Activated CD4-positive, alpha-beta T cell treated with anti-CD3 and anti-CD28 coated beads for 36 hours (primary cell): Measurements from ENCODE around the gene DYSF. TPM values are rescaled to one million over a fixed set of nuclear protein-coding genes. Genes with fewer than 3 reads are reported as not detected.

Experiments used
- ATAC-seq: fragments of 200-7000 bp; cut with Tn5 transposase; one replicate; pipeline ENCODE4 v1.10.0; 2021; ENCODE audit warnings: mild to moderate bottlenecking, moderate library complexity
- CTCF ChIA-PET: fragments of 350-600 bp; sonication (Branson Sonifier 250); formaldehyde crosslinking; loops from one replicate; lab custom pipeline; 2021; ENCODE audit warnings: antibody characterized with exemption; lab: Charles Lee
- POLR2A ChIA-PET: fragments of 350-600 bp; sonication (Branson Sonifier 250); formaldehyde crosslinking; loops from one replicate; lab custom pipeline; 2021; ENCODE audit warnings: antibody characterized with exemption, inconsistent platforms; lab: Charles Lee
- DNase-seq: peaks from one replicate; pipeline ENCODE4 v3.0.0-alpha.2; 2020
- H3K27ac Mint-ChIP-seq: one replicate; pipeline ENCODE4 v1.8.0; 2021; ENCODE audit warnings: mixed read lengths
- H3K27me3 Mint-ChIP-seq: one replicate; pipeline ENCODE4 v1.8.0; 2021; ENCODE audit warnings: mixed read lengths
- H3K36me3 Mint-ChIP-seq: one replicate; pipeline ENCODE4 v1.8.0; 2021; ENCODE audit warnings: low read depth, mixed read lengths
- H3K4me1 Mint-ChIP-seq: one replicate; pipeline ENCODE4 v1.8.0; 2021; ENCODE audit warnings: mixed read lengths
- H3K4me3 Mint-ChIP-seq: one replicate; pipeline ENCODE4 v1.8.0; 2021; ENCODE audit warnings: mild to moderate bottlenecking, moderate library complexity, mixed read lengths
- H3K9me3 Mint-ChIP-seq: one replicate; pipeline ENCODE4 v1.8.0; 2021; ENCODE audit warnings: low read depth, mixed read lengths
- intact Hi-C, 2 experiments: fragments of 100-400 bp; cut with DNase I in 1 of 2; cut with micrococcal nuclease in 1 of 2; formaldehyde crosslinking; loops; one replicate each; pipeline versions ENCODE4 v1.14.2 to v1.15.1; 2022 to 2024; cut with DNase I, micrococcal nuclease
- total RNA-seq, 2 experiments: library from RNA; stranded (reverse); gene quantifications; one replicate each; pipeline ENCODE4 v1.2.3, GENCODE V29; 2021

DYSF gene
- total RNA-seq, 2 experiments from 2014 or later, result 0.02 TPM; not detected in 1

DNA sequence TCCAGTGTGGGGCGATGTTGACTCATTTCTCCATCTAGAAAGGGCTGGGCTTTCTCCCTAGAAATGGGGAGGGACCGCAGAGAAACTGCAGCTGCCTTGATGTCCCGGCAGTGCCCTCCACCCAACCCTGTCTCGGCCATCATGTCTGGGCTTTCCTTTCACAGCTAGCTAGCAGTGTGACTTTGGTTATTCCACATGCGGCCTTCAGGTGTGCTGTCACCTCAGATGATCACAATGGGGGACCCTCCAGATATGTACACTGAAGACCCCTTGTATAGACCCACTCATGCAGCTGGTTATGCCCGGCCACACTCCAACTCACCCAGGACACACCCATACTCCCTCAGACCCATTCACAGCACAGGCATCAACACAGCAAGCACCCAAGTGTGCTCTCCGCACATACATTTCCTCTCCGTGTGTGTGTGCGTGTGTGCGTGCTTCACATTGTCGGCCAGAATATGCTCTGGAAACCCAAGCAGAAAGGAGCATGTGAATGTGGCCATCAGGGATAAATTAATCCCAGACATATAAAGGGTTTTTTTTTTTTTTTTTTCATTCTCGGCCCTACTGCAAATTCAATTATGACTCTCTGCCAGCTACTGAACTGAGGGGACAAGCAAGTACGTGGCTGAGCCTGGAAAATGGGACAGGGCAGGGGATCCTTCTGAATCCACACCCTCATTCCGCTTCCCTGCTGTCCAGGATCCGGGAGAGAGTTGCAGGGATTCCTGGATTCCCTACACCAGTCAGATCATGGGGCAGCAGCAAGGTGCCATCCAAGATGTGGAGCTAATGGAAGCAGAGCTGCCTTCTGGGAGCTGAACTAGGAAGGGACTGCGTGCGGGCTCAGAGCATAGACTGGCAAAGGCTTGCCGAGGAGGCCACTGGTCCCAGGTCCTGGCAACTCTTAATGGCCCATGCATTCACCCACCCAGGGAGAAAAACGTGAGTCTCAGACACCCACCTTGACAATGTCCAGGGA, 240.2 kb downstream of the DYSF start:
- Mint-ChIP-seq H3K4me1 (no peaks in the 10 kb centered on the region), H3K9me3 (no peaks in the 10 kb centered on the region), H3K4me3 (no peak overlapping the region), H3K36me3 (no peaks in the 10 kb centered on the region), H3K27me3 (no peaks in the 10 kb centered on the region), H3K27ac (no peak overlapping the region)
- DNase-seq (no peak), ATAC-seq (no peak)
- intact Hi-C loops, result no loop called here
- CTCF ChIA-PET, result no interaction called here
- POLR2A ChIA-PET, result no interaction called here

DNA sequence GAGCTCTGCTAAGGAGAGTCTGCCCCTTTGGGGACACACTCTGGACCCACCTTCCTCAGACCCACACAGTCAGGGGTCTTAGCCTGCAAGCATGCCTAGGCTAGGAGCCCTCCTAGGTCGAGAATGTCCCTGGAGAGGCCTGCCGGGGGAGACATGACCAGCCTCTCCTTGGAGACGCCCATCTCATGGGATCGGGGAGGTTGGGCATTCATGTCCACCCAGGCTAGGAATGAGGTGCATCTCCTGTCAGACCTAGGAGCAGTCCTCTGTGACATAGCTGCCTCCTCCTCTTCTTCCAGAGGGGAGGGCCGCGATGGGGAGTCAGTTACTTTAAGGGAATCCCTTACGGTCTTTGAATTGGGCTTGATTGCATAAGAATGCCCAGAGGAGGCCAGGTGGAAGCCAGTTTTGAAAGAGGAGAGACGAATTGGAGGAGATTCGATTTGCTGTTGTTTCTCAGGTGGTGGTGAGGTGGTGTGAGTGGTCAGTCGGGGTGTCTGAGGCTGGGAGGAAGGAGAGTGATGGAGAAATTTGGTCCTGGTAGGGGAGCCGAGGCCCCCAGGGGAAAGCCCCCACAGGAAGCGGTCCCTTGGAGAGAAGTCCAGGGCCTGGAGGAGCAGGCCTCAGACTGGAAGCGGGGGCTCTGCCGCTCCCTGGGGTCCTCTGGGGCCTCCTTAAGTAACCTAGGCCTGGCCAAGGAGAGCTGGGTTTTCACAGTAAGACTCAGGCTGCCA, 241.3 kb downstream of the DYSF start:
- H3K27me3 Mint-ChIP-seq, result no peaks in the 10 kb centered on the region
- ChIA-PET POLR2A (no interaction called here), CTCF (no interaction called here)
- H3K9me3 Mint-ChIP-seq, result no peaks in the 10 kb centered on the region
- H3K4me3 Mint-ChIP-seq, result no peak overlapping the region
- ATAC-seq (no peak), DNase-seq (no peak)
- H3K27ac Mint-ChIP-seq, result no peak overlapping the region
- H3K36me3 Mint-ChIP-seq, result no peaks in the 10 kb centered on the region
- no peaks in the 10 kb centered on the region for H3K4me1 Mint-ChIP-seq
- intact Hi-C loops, result no loop called here

DNA sequence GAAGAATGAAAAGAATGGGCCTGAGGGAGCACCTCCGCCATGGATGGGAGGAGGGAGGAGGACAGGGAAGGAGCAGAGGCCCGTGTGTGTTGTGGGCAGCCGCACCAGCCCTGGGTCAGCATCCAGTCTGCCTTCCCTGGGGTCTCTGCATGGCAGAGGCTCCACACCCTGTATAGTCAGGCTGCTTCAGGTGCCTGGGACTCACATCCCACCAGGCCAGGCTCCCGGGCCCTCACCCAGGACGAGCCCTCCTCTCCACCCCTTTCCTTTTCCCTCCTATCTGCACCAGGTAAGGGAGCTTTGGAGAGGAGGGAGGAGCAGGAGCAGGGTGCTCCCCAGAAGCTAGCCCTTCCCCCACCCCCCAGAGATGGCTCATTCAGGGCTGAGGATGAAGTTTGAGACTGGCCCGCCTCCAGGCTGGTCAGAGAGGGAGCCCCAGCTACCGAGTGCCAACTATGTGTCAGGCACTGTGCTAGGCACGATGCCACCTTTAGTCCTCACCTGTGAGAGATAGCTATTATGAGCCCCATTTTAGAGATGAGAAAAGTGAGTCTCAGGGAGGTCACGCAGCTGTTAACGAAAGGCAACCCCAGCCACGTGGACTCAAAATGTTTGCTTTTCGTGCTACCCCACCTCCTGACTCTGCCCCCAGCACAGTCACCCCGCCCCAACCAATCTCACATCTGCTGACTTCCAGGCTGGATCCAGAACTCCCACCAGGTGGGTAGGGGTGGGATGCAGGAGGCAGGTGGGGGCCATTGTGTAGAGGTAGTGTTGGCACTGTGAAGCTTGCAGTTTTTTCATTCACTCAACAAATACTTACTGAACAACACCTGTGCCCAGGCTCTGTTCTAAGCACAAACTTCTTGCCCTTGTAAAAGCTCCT, 242.1 kb downstream of the DYSF start:
- no peaks in the 10 kb centered on the region for H3K4me1 Mint-ChIP-seq
- ChIA-PET POLR2A (no interaction called here), CTCF (no interaction called here)
- H3K4me3 Mint-ChIP-seq, result no peak overlapping the region
- no peaks in the 10 kb centered on the region for H3K27me3 Mint-ChIP-seq
- ATAC-seq, result no peak
- DNase-seq, result no peak
- no peaks in the 10 kb centered on the region for H3K36me3 Mint-ChIP-seq
- H3K9me3 Mint-ChIP-seq, result no peaks in the 10 kb centered on the region
- H3K27ac Mint-ChIP-seq, result no peak overlapping the region
- intact Hi-C loops, result no loop called here

DNA sequence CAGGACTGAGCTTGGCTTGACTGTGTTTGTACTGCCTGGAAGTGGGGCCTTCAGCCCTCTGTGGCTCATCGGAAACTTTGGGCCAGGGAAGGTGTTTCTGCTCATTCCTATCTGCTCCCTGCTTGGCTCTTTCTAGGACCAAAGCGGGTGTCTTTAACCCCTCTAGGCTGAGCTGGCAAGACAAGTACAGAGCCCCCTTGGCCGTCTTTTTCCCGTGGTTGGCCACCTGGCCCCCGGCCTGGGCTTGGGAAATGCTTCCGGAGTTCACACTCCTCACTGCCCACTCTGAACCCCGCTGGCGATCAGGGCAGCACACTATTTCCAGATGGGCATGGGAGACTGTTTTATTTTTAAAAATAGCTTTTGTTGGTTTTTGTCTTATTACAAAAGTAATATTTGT, 243.0 kb downstream of the DYSF start:
- Mint-ChIP-seq H3K36me3 (no peaks in the 10 kb centered on the region), H3K4me3 (no peak overlapping the region), H3K9me3 (no peaks in the 10 kb centered on the region), H3K27me3 (no peaks in the 10 kb centered on the region), H3K27ac (no peak overlapping the region), H3K4me1 (no peaks in the 10 kb centered on the region)
- no peak for DNase-seq
- ChIA-PET POLR2A (no interaction called here), CTCF (no interaction called here)
- no peak for ATAC-seq
- intact Hi-C loops, result no loop called here

DNA sequence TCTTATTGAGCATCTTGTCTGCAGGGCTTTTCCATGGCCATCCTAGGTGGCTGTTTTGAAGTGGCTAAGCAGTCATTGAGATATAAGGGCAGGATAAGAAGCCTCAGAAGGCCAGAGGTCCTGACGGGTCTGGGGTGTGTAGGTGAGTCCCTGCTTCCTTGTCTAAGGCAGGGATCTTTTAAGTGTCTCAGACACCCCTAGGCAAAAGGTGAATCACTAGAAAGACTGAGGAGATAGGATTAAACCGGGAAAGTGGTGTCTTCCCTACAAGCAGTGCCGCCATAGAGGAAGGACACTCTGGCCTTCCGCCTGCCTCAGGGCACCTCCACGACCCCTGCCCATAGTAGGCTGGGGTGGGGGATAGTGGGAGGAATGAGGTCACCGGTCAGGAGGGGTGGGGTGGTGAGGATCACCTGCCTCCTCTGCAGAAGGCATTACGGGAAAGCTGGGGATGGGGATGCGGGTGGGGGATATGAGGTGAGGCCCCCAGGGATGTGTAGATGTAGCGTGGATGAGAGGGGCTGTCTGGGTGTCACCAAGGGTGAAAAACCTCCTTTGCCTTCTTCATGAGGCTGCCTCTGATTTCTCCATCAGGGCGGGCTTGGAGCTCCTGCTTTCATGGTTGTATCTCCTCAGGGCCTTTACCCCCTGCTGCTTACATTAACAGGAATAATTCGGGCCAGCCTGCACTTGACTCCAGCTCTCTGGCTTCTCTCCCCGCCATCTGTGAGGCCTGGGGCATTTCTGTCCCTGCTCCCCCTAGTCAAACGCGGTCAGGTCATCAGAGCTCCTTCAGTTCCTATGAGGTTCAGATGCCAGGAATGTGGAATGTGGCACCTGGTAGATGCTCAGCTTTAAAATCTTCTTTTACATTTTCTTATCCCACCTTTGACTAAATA, 244.0 kb downstream of the DYSF start:
- DNase-seq (no peak), ATAC-seq (no peak)
- Mint-ChIP-seq H3K9me3 (no peaks in the 10 kb centered on the region), H3K4me3 (no peak overlapping the region), H3K27me3 (no peaks in the 10 kb centered on the region), H3K4me1 (no peaks in the 10 kb centered on the region), H3K27ac (no peak overlapping the region), H3K36me3 (no peaks in the 10 kb centered on the region)
- intact Hi-C loops, result no loop called here
- ChIA-PET CTCF (no interaction called here), POLR2A (no interaction called here)

DNA sequence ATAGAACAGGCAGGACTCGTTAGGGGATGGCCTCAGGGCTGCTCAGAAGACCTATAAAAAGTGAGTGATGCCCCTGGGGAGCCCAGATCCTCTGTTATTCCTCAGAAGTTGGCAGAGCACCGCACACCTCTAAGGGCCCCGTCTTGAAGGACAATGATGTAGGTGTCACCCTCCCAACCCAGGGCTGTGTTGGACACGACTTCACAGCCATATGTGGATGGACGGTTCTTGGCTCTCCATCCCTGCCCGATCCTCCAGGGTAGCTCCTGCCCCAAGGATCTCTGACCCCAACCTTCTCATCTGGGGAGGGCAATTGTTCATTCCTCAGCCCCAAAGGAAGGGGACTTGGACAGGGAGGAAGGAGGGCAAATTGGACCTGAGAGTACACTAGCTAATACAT, 246.1 kb downstream of the DYSF start:
- no peaks in the 10 kb centered on the region for H3K36me3 Mint-ChIP-seq
- DNase-seq (no peak), ATAC-seq (no peak)
- no peaks in the 10 kb centered on the region for H3K4me1 Mint-ChIP-seq
- H3K27me3 Mint-ChIP-seq, result no peaks in the 10 kb centered on the region
- intact Hi-C loops, result no loop called here
- POLR2A ChIA-PET, result no interaction called here
- no peaks in the 10 kb centered on the region for H3K9me3 Mint-ChIP-seq
- CTCF ChIA-PET, result interaction anchor here (1.3 kb wide), 1 partner anchor 10 kb away, joined by 3 read pairs; no protein-coding TSS in a partner anchor
- no peak overlapping the region for H3K4me3 Mint-ChIP-seq
- no peak overlapping the region for H3K27ac Mint-ChIP-seq

DNA sequence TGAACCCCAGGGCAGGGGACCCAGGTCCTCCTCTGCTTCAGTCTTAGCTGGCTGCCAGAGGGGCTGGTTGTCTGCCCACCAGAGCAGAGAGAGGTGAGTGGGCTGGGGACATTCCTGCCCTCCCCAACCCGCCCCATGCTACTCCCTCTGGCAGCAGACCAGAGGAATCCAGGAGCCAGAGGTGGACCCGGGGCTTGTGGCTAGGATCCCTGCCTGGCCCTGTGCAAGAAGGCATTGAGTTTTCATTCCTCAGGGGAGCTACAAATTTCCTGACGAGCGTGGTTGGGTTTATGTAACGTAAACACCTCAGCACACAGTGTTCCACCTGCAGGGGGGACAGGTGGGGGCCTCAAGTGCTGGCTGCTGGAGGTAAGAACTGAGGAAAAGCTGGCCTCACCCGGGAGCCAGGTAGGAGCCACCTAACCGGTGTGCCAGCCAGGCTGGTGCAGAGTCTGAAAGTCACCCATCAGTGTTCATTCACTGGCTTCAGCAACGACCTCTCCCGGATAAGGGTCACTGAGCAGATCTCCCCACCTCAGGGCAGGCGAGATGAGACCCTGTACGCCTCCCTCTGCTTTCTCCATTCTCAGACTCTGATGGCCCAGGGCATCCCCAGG, 246.8 kb downstream of the DYSF start:
- DNase-seq, result no peak
- no peaks in the 10 kb centered on the region for H3K27me3 Mint-ChIP-seq
- no peaks in the 10 kb centered on the region for H3K4me1 Mint-ChIP-seq
- H3K36me3 Mint-ChIP-seq, result no peaks in the 10 kb centered on the region
- no peaks in the 10 kb centered on the region for H3K9me3 Mint-ChIP-seq
- intact Hi-C loops, result no loop called here
- POLR2A ChIA-PET, result no interaction called here
- CTCF ChIA-PET, result interaction anchor here (0.5 kb wide), 1 partner anchor 487 kb away, joined by 4 read pairs; no protein-coding TSS in a partner anchor
- ATAC-seq, result no peak
- no peak overlapping the region for H3K4me3 Mint-ChIP-seq
- no peak overlapping the region for H3K27ac Mint-ChIP-seq

DNA sequence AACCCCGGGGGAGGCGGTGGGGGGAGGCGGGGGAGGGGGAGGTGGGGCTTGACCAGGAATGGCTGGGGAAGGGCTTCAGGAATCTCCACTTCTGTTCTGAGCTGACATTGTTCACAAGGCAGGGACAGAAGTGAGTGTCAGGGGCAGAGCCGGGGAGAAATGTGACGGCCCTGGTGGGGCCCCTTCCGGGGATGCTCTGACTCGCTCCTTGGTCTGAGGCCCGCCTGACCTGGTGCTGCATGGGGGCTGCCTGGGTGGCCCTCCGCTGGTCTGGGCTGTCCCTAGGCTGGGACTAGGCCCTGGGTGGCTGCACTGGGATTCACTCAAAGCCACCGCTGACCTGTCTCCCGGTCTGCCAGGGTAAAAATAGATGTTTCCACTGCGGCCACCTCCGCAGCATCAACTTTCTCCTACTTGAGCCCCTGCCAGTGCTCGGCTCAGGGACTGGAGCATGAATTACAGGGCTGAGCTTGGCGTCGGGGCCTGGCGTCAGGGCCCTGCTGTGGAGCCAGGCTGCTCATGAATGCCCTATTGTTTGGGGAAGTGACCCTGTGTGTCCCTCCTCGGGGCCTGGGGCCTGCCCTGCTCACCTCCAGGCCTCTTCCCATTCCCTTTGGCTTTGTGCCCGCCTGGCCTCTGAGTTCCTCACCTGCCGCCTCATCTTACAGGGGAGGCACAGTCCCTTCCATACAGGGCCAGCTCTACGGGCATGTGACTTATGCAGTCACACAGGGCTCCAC, 247.5 kb downstream of the DYSF start:
- DNase-seq (no peak), ATAC-seq (no peak)
- Mint-ChIP-seq H3K36me3 (no peaks in the 10 kb centered on the region), H3K27ac (no peak overlapping the region), H3K4me3 (no peak overlapping the region), H3K27me3 (peaks cover 2% of the 10 kb centered on the region), H3K4me1 (no peaks in the 10 kb centered on the region), H3K9me3 (no peaks in the 10 kb centered on the region)
- intact Hi-C loops, result no loop called here
- ChIA-PET CTCF (no interaction called here), POLR2A (no interaction called here)

DNA sequence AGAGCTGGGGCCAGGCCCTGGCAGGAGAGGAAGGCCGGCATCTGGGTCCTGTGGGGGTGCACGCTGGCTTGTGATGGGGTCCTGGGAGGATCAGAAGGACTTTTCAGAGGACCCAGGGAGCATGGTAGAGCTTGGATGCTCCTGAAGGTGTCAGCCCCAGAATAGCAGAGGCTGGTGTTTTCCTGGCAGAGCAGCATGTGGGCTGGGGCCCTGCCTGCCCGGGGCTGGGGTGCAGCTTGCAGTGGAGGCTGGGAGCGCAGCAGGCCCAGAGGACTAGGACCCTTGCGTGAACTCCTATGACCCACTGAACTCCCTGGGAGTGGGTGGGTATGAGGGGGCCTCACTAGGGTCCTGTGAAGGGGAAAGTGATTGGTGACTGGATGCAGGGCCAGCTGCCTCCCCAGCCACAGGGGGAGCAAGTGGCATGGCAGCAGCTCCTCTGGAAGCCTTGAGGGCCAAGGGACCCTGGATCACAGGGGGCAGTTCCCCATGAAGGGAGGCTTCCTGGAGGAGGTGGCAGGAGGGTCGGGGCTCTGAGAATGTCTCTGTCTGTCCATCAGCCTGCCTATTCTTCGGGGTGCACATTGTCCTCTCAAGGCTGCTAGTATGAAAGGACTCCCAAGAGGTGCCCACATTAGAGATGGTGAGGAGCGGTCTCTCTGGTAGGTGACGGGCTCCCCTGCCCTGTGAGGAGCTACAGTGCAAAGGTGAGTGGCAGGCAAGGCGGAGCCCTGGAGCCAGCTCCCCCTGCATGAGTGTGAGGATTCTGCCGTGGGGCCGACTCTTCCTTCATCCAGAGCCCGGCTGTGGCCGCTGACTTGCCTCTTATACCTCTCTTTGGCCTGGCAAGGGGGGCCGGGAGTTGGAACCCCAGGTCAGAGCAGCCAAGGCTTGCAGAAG, 249.0 kb downstream of the DYSF start:
- ATAC-seq (no peak), DNase-seq (no peak)
- no peaks in the 10 kb centered on the region for H3K4me1 Mint-ChIP-seq
- H3K36me3 Mint-ChIP-seq, result no peaks in the 10 kb centered on the region
- ChIA-PET POLR2A (no interaction called here), CTCF (no interaction called here)
- H3K27me3 Mint-ChIP-seq, result peaks cover 2% of the 10 kb centered on the region
- H3K27ac Mint-ChIP-seq, result no peak overlapping the region
- no peak overlapping the region for H3K4me3 Mint-ChIP-seq
- no peaks in the 10 kb centered on the region for H3K9me3 Mint-ChIP-seq
- intact Hi-C loops, result no loop called here
